CD8-positive, alpha-beta memory T cell (primary cell): ENCODE data around the gene GTSE1. TPM values are rescaled to one million over a fixed set of nuclear protein-coding genes. Genes with fewer than 3 reads are reported as not detected.

ENCODE experiments used
- CTCF ChIA-PET: fragments of 350-600 bp; sonication (Branson Sonifier 250); formaldehyde crosslinking; loops from one replicate; lab custom pipeline; 2021; ENCODE audit warnings: antibody characterized with exemption; lab: Charles Lee
- POLR2A ChIA-PET: fragments of 350-600 bp; sonication (Branson Sonifier 250); formaldehyde crosslinking; loops from one replicate; lab custom pipeline; 2021; ENCODE audit warnings: antibody characterized with exemption; lab: Charles Lee
- DNase-seq, 5 donors: peaks; one replicate each; pipeline versions ENCODE4 v3.0.0 to v3.0.0-alpha.2; 2020 to 2022; ENCODE audit warnings: mixed read lengths in 1 of 5
- H3K27ac ChIP-seq: one replicate; pipeline ENCODE4 v1.7.0; 2013; ENCODE audit warnings: low read depth, mild to moderate bottlenecking, low read length, moderate library complexity
- H3K27me3 ChIP-seq: 2 replicates; pipeline ENCODE4 v1.7.0; 2013; ENCODE audit warnings: low read length, mild to moderate bottlenecking; ENCODE audit not compliant: insufficient read depth, poor library complexity, severe bottlenecking
- H3K36me3 ChIP-seq: 2 replicates; pipeline ENCODE4 v1.7.0; 2013; ENCODE audit warnings: mild to moderate bottlenecking, low read length, moderate library complexity; ENCODE audit not compliant: insufficient read depth
- H3K4me1 ChIP-seq: 2 replicates; pipeline ENCODE4 v1.7.0; 2013; ENCODE audit warnings: mild to moderate bottlenecking, low read length, moderate library complexity; ENCODE audit not compliant: insufficient read depth
- H3K4me3 ChIP-seq: 2 replicates; pipeline ENCODE4 v1.7.0; 2013; ENCODE audit warnings: mild to moderate bottlenecking, low read length
- H3K9me3 ChIP-seq: 2 replicates; pipeline ENCODE4 v1.7.0; 2013; ENCODE audit warnings: mild to moderate bottlenecking, low read length
- H3K27ac Mint-ChIP-seq, 8 donors: one replicate each; pipeline ENCODE4 v1.8.0; 2020 to 2021; ENCODE audit warnings: mixed read lengths in 8 of 8, mild to moderate bottlenecking in 6 of 8, inconsistent platforms in 3 of 8, moderate library complexity in 3 of 8
- H3K27me3 Mint-ChIP-seq, 2 donors: one replicate each; pipeline ENCODE4 v1.8.0; 2020 to 2021; ENCODE audit warnings: mixed read lengths in 2 of 2, mild to moderate bottlenecking in 1 of 2, moderate library complexity in 1 of 2
- H3K36me3 Mint-ChIP-seq, 3 donors: one replicate each; pipeline ENCODE4 v1.8.0; 2020 to 2021; ENCODE audit warnings: mixed read lengths in 3 of 3, inconsistent platforms in 1 of 3, mild to moderate bottlenecking in 1 of 3
- H3K4me1 Mint-ChIP-seq, 3 donors: one replicate each; pipeline ENCODE4 v1.8.0; 2020 to 2021; ENCODE audit warnings: mixed read lengths in 3 of 3, inconsistent platforms in 1 of 3, mild to moderate bottlenecking in 1 of 3
- H3K4me3 Mint-ChIP-seq, 7 donors: one replicate each; pipeline ENCODE4 v1.8.0; 2020 to 2021; ENCODE audit warnings: mixed read lengths in 7 of 7, mild to moderate bottlenecking in 6 of 7, moderate library complexity in 4 of 7, inconsistent platforms in 2 of 7
- H3K9me3 Mint-ChIP-seq, 5 donors: one replicate each; pipeline ENCODE4 v1.8.0; 2020 to 2022; ENCODE audit warnings: mixed read lengths in 5 of 5, mild to moderate bottlenecking in 3 of 5, moderate library complexity in 2 of 5, inconsistent platforms in 1 of 5
- polyA plus RNA-seq: library from polyadenylated mRNA; unstranded; fragments of 300-500 nt; fragmentation: Illumina TruSeq; gene quantifications from one replicate; pipeline ENCODE4 v1.2.3, GENCODE V29; 2021
- total RNA-seq, 2 experiments: library from RNA; stranded (reverse); gene quantifications; one replicate each; pipeline ENCODE4 v1.2.3, GENCODE V29; 2021

The GTSE1 gene
- total and polyA plus RNA-seq, 3 experiments from 2014 or later: 0.10 to 30.9 (median 27.4) TPM

GRCh38 chr22:46317646-46318045 is 21.0 kb downstream of the GTSE1 start:
- peaks cover 0 to 1% of the 10 kb centered on the region in 2 donors for H3K27me3 Mint-ChIP-seq
- no peaks in the 10 kb centered on the region for H3K4me1 ChIP-seq
- no peaks in the 10 kb centered on the region for H3K4me1 Mint-ChIP-seq
- no peaks in the 10 kb centered on the region for H3K36me3 Mint-ChIP-seq
- no peak overlapping the region for H3K27ac Mint-ChIP-seq
- H3K4me3 Mint-ChIP-seq: no peak overlapping the region
- POLR2A ChIA-PET: no interaction called here
- H3K36me3 ChIP-seq: no peaks in the 10 kb centered on the region
- CTCF ChIA-PET: interaction anchor here (0.9 to 4.2 kb wide), 3 partner anchors 22 to 311 kb away, joined by 3 to 18 read pairs (median 3); no protein-coding TSS in a partner anchor
- no peaks in the 10 kb centered on the region for H3K27me3 ChIP-seq
- no peak overlapping the region for H3K4me3 ChIP-seq
- DNase-seq: peak in 1 of 5 donors; percentile 0
- H3K9me3 ChIP-seq: no peaks in the 10 kb centered on the region
- H3K27ac ChIP-seq: no peak overlapping the region
- H3K9me3 Mint-ChIP-seq: no peaks in the 10 kb centered on the region

- Histone ChIP-seq H3K4me3 (no peak overlapping the region), H3K27ac (no peak overlapping the region), H3K9me3 (no peaks in the 10 kb centered on the region), H3K27me3 (no peaks in the 10 kb centered on the region), H3K4me1 (no peaks in the 10 kb centered on the region), H3K36me3 (no peaks in the 10 kb centered on the region)
- Mint-ChIP-seq H3K4me3 (no peak overlapping the region), H3K9me3 (no peaks in the 10 kb centered on the region), H3K27me3 (peaks cover 0 to 1% of the 10 kb centered on the region in 2 donors), H3K27ac (peak overlapping the region in 1 of 8 donors; percentile 7), H3K4me1 (no peaks in the 10 kb centered on the region), H3K36me3 (no peaks in the 10 kb centered on the region)
- CTCF ChIA-PET: interaction anchor here (0.9 to 4.2 kb wide), 2 partner anchors 196 to 312 kb away, joined by 3 to 18 read pairs; no protein-coding TSS in a partner anchor
- POLR2A ChIA-PET: no interaction called here
- peak in 1 of 5 donors; percentile 28 for DNase-seq
These were observed 21.9 kb downstream of the GTSE1 start for GRCh38 chr22:46318576-46318975.

DNA sequence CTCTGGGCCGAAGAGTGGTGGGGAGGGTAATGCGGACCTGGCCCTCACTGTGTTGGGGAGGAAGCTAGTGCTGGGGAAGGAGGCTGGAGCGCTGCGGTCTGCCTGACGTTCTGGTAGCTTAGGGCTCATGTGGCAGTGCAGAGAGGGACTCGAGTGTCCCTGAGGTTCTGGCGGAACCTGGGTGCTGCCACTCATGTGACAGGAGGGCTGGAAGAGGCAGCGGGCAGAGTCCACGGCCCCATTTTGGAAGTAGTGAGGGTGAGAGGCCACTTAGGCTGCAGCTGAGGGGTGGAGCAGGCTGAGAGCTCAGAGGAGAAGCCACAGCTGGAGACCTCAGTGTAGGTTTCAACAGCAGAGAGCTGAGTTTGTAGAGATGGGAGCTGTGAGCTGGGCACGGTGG is 22.6 kb downstream of the GTSE1 start:
- no peak overlapping the region for H3K27ac Mint-ChIP-seq
- H3K4me3 Mint-ChIP-seq: no peak overlapping the region
- CTCF ChIA-PET: interaction anchor here (4.2 kb wide), 1 partner anchor 197 kb away, joined by 18 read pairs; no protein-coding TSS in a partner anchor
- H3K4me1 ChIP-seq: no peaks in the 10 kb centered on the region
- POLR2A ChIA-PET: no interaction called here
- peaks cover 0 to 1% of the 10 kb centered on the region in 2 donors for H3K27me3 Mint-ChIP-seq
- no peak overlapping the region for H3K4me3 ChIP-seq
- no peaks in the 10 kb centered on the region for H3K4me1 Mint-ChIP-seq
- H3K9me3 ChIP-seq: no peaks in the 10 kb centered on the region
- no peaks in the 10 kb centered on the region for H3K9me3 Mint-ChIP-seq
- no peak overlapping the region for H3K27ac ChIP-seq
- H3K36me3 ChIP-seq: no peaks in the 10 kb centered on the region
- no peaks in the 10 kb centered on the region for H3K27me3 ChIP-seq
- H3K36me3 Mint-ChIP-seq: no peaks in the 10 kb centered on the region
- no peak for DNase-seq

DNA sequence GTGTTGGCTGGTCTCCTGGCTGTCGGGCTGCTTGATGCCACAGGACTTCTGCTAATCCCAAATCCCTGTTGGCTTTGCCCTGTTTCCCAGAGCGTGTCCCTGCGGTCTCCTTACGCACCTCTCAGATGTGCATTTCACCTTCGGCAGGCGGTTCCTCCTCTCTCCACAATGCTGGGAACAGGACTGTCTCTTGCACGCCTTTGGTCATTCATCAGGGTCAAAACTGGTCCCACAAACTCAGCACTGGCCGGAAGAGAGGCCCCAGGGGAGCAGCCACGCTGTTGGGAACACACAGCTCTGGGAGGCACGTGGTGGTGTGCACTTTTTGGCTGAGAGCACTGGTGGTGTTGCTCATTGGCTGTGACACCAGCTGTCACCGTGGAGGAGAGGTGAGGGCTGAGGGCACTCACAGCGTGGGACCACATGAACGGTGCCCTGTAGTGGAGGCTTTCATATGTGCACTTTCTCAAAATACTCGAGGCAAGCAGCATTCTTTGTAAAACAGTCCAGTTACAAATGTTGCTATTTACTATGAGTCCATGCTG is 23.6 kb downstream of the GTSE1 start:
- no peaks in the 10 kb centered on the region for H3K36me3 ChIP-seq
- Mint-ChIP-seq H3K4me1 (no peaks in the 10 kb centered on the region), H3K4me3 (no peak overlapping the region), H3K36me3 (no peaks in the 10 kb centered on the region), H3K9me3 (no peaks in the 10 kb centered on the region), H3K27me3 (peaks cover 0 to 1% of the 10 kb centered on the region in 2 donors), H3K27ac (peak overlapping the region in 1 of 8 donors; percentile 58)
- ChIA-PET CTCF (interaction anchor here (4.2 kb wide), 1 partner anchor 198 kb away, joined by 18 read pairs; no protein-coding TSS in a partner anchor), POLR2A (no interaction called here)
- H3K4me3 ChIP-seq: no peak overlapping the region
- H3K27ac ChIP-seq: no peak overlapping the region
- H3K27me3 ChIP-seq: no peaks in the 10 kb centered on the region
- no peak for DNase-seq
- H3K4me1 ChIP-seq: no peaks in the 10 kb centered on the region
- no peaks in the 10 kb centered on the region for H3K9me3 ChIP-seq

DNA sequence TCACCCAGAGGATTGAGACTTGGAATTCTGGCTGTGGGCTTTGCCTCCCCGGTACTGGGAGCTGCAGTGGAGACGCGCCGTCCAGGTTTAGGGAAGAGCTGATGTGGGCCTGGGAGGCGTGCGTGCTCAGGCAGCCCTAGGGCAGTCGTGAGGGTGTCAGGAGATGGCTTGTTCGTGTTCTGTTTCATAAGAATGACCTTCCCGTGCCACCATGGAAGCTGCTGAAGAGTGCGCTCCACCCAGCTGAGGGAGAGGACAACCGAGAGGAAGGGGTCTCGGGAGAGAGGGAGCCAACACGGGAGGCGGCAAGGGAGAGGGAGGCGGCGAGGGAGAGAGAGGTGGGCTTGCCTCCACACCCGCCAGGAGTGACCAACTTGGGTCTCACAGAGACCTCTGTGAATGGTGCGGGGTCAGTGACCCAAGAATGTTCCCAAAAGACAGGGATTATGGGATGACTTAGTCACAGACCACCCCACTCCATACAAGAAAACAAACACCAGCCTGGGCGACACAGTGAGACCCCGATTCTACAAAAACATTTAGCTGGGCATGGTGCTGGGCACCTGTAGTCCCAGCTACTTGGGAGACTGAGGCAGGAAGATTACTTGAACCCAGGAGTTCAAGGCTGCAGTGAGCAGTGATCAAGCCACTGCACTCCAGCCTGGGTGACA is 24.2 kb downstream of the GTSE1 start:
- Histone ChIP-seq H3K4me1 (no peaks in the 10 kb centered on the region), H3K4me3 (no peak overlapping the region), H3K27ac (no peak overlapping the region), H3K27me3 (no peaks in the 10 kb centered on the region), H3K9me3 (no peaks in the 10 kb centered on the region), H3K36me3 (no peaks in the 10 kb centered on the region)
- CTCF ChIA-PET: interaction anchor here (0.7 to 4.2 kb wide), 2 partner anchors 9 to 199 kb away, joined by 3 to 18 read pairs; no protein-coding TSS in a partner anchor
- POLR2A ChIA-PET: no interaction called here
- H3K4me3 Mint-ChIP-seq: no peak overlapping the region
- peak overlapping the region in 2 of 8 donors; percentile 70 to 91 for H3K27ac Mint-ChIP-seq
- no peaks in the 10 kb centered on the region for H3K36me3 Mint-ChIP-seq
- no peak for DNase-seq
- no peaks in the 10 kb centered on the region for H3K4me1 Mint-ChIP-seq
- peaks cover 0 to 1% of the 10 kb centered on the region in 2 donors for H3K27me3 Mint-ChIP-seq
- H3K9me3 Mint-ChIP-seq: no peaks in the 10 kb centered on the region

DNA sequence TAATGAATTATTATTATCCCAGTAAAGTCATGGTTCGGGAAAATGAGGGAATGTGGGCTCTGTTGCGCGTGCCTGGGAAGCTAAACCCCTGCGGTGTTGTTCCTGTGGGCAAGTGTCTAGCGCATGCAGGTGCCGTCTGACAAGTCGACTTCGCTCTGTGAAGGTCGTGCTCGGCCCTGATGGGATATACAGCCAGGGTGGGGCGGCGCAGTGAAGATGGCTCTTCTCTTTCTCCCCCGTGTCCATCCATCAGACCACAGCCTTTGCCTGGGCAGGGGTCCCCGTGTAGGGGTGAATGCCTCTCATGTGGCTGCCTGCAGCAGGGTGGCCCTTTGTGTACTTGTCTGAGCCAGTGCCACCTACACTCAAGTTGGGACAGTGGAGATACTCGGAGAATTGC is 26.0 kb downstream of the GTSE1 start:
- peaks cover 0 to 1% of the 10 kb centered on the region in 2 donors for H3K27me3 Mint-ChIP-seq
- Histone ChIP-seq H3K27ac (no peak overlapping the region), H3K4me3 (no peak overlapping the region), H3K9me3 (no peaks in the 10 kb centered on the region), H3K4me1 (no peaks in the 10 kb centered on the region), H3K36me3 (no peaks in the 10 kb centered on the region), H3K27me3 (no peaks in the 10 kb centered on the region)
- H3K4me1 Mint-ChIP-seq: no peaks in the 10 kb centered on the region
- no peaks in the 10 kb centered on the region for H3K9me3 Mint-ChIP-seq
- ChIA-PET POLR2A (no interaction called here), CTCF (interaction anchor here (1.4 kb wide), 1 partner anchor 201 kb away, joined by 5 read pairs; no protein-coding TSS in a partner anchor)
- no peak overlapping the region for H3K4me3 Mint-ChIP-seq
- peak in 1 of 5 donors; percentile 45 for DNase-seq
- no peaks in the 10 kb centered on the region for H3K36me3 Mint-ChIP-seq
- no peak overlapping the region for H3K27ac Mint-ChIP-seq

GRCh38 chr22:46323162-46323561 is 26.5 kb downstream of the GTSE1 start:
- H3K9me3 ChIP-seq: no peaks in the 10 kb centered on the region
- Mint-ChIP-seq H3K36me3 (no peaks in the 10 kb centered on the region), H3K27ac (no peak overlapping the region), H3K4me1 (no peaks in the 10 kb centered on the region), H3K9me3 (no peaks in the 10 kb centered on the region), H3K4me3 (no peak overlapping the region), H3K27me3 (peaks cover 0 to 1% of the 10 kb centered on the region in 2 donors)
- H3K4me3 ChIP-seq: no peak overlapping the region
- no peak overlapping the region for H3K27ac ChIP-seq
- H3K27me3 ChIP-seq: no peaks in the 10 kb centered on the region
- H3K4me1 ChIP-seq: no peaks in the 10 kb centered on the region
- H3K36me3 ChIP-seq: no peaks in the 10 kb centered on the region
- ChIA-PET POLR2A (no interaction called here), CTCF (interaction anchor here (1.4 kb wide), 1 partner anchor 201 kb away, joined by 5 read pairs; no protein-coding TSS in a partner anchor)
- peak in 1 of 5 donors; percentile 21 for DNase-seq

- Mint-ChIP-seq H3K27me3 (no peaks in the 10 kb centered on the region), H3K36me3 (no peaks in the 10 kb centered on the region), H3K9me3 (no peaks in the 10 kb centered on the region), H3K4me1 (no peaks in the 10 kb centered on the region), H3K4me3 (no peak overlapping the region), H3K27ac (no peak overlapping the region)
- Histone ChIP-seq H3K9me3 (no peaks in the 10 kb centered on the region), H3K4me1 (no peaks in the 10 kb centered on the region), H3K4me3 (no peak overlapping the region), H3K27ac (no peak overlapping the region), H3K36me3 (no peaks in the 10 kb centered on the region), H3K27me3 (no peaks in the 10 kb centered on the region)
- ChIA-PET POLR2A (no interaction called here), CTCF (interaction anchor here (1.7 kb wide), 1 partner anchor 204 kb away, joined by 6 read pairs; no protein-coding TSS in a partner anchor)
- DNase-seq: peak in 1 of 5 donors; percentile 13
These were observed 29.5 kb downstream of the GTSE1 start for GRCh38 chr22:46326066-46326680.
